NCI-H1092 (cell line): ENCODE data around the gene BPIFB3.
"Not testable (repeated sequence)": the region's sequence is repeated elsewhere in the genome, so short reads cannot be mapped to it uniquely, and the experiment has no call there.

Source experiments
- DNase-seq: peaks from one replicate; lab custom pipeline; 2025; lab: John Stamatoyannopoulos, UW

BPIFB3 gene

GRCh38 chr20:33030569-33030968 is 23.1 kb upstream of the BPIFB3 start:
- no peak for DNase-seq

- no peak for DNase-seq
Observed at GRCh38 chr20:33031531-33031930, 22.2 kb upstream of the BPIFB3 start, which contains the start of gene BPIFB6. Gene BPIFB6 (plus strand): TSS chr20:33031648. CDS start chr20:33031648, 0 bp downstream.

DNA sequence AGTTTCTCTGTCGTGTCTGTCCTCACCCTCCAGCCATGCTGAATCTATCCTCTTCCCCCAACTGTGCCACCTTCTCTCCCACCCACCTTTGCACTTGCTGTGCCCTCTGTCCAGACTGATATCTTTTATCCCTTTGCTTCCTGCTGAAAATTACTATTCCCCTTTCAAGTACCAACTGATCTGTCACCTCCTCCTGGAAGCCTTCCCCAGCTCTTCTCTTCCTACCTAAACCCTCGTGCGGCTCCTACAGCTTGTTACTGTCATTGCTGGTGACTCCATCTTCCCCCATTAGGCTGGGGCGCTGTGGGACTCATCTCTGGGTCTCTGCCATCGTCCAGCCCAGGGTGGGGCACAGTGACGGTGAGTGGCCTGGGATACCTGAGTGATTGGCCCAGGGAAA is 21.1 kb upstream of the BPIFB3 start:
- DNase-seq = no peak

- no peak for DNase-seq
Observed at GRCh38 chr20:33033381-33033780, 20.3 kb upstream of the BPIFB3 start.

DNA sequence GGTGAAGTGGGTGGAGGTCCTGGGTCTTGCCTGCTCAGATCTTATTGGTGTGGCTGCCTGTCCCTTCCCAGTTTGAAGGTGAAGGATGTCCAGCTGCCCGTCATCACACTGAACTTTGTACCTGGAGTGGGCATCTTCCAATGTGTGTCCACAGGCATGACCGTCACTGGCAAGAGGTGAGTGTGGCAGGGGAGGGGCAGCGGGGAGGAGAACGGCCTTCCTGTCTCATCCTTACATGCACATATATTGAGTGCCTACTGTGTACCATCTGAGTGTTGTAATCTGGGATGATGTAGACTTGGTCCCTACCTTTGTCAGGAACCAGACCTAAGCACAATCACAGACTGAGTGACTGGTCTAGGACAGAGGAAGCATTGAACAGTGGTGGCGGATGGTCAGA is 19.6 kb upstream of the BPIFB3 start:
- DNase-seq = no peak

- DNase-seq = no peak
Observed at GRCh38 chr20:33034901-33035492, 18.7 kb upstream of the BPIFB3 start.

DNA sequence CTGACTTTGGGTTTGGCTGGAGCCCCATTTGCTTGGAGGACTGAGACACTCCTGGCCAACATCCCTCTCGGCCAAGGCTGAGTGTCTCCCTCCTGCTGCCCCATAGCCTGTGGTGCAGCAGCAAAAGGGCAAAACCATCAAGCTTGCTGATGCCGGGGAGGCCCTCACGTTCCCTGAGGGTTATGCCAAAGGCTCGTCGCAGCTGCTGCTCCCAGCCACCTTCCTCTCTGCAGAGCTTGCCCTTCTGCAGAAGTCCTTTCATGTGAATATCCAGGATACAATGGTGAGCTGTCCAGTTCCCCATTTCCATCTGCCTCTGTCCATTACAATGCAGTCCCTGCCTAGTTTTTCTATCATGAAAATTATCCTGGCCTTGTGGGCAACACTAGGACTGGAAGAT is 16.2 kb upstream of the BPIFB3 start:
- no peak for DNase-seq

DNA sequence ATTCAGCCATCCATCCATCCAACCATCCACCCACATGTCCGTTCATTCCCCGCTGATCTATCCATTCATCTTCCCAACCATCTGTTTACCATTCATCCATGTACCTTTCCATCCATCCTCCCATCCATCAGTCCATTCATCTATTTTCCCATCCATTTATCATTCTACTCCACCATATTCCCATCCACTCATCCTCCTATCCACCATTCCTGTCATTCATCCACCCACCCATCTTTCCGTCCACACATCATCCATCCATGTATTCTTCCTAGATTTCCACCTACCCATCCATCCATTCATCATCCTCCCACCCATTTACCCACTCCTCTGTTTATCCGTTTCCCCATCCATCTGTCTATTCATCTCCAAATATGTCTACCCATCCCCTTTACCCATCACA is 15.5 kb upstream of the BPIFB3 start:
- no peak for DNase-seq

DNA sequence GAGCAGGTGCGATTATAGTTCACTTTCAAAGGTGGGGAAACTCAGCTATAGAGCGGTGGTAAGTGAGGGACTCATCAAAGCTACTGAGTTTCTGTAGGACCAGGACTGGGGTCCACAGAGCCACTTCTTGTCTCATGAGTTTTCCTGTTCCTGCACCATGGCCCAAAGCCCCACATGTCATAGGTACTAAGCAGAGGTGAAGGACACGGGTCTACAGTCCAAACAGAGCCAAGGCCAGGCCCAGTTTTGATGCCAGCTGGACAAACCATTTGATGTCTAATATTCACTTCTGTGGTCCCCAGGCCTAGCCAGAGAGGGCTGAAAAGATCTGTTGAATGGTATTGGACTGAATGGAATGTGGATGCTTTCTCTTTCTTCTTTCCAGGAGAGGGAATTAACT is 11.3 kb upstream of the BPIFB3 start:
- no peak for DNase-seq

GRCh38 chr20:33042983-33043730 is 10.5 kb upstream of the BPIFB3 start:
- no peak for DNase-seq

GRCh38 chr20:33043731-33044181 is 9.9 kb upstream of the BPIFB3 start:
- DNase-seq = no peak

DNA sequence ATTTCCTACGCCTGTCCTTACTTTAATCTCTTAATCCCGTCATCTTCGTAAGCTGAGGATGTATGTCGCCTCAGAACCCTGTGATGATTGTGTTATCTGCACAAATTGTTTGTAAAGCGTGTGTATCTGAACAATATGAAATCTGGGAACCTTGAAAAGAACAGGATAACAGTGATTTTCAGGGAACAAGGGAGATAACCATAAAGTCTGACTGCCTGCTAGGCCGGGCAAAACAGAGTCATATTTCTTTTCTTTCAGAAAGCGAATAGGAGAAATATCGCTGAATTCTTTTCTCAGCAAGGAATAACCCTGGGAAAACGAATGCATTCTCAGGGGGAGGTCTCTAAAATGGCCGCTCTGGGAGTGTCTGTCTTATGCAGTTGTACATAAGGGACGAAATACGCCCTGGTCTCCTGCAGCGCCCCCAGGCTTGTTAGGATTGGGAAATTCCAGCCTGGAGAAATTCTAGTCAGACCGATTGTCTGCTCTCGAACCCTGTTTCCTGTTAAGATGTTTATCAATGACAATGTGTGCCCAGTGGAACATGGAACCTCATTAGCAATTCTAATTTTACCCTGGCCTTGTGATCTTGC is 8.5 kb upstream of the BPIFB3 start:
- not testable (repeated sequence) for DNase-seq

DNA sequence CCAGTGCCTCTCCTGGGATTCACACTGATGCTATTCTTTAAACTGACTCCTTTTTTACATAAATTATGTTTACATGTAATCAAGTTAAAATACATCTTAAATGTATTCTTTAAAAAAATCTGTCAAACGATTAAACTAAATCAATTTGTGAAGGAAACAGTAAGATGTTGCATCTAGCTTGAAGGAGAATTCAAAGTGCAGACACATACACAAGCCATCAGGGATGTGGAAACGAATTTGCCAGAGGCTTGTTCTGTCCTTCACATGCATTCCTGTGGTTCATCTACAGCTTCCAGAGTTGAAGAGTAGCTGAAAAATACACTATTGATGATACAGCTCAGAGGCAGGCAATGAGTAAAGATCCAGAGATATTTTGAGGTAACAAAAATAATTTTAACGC is 7.3 kb upstream of the BPIFB3 start:
- DNase-seq = no peak

- no peak for DNase-seq
Observed at GRCh38 chr20:33051333-33051732, 2.4 kb upstream of the BPIFB3 start.

GRCh38 chr20:33054381-33054780 is 678 bp downstream of the BPIFB3 start:
- DNase-seq = no peak

GRCh38 chr20:33054791-33055190 is 1.1 kb downstream of the BPIFB3 start:
- DNase-seq = no peak

- no peak for DNase-seq
Observed at GRCh38 chr20:33059136-33059535, 5.4 kb downstream of the BPIFB3 start.

DNA sequence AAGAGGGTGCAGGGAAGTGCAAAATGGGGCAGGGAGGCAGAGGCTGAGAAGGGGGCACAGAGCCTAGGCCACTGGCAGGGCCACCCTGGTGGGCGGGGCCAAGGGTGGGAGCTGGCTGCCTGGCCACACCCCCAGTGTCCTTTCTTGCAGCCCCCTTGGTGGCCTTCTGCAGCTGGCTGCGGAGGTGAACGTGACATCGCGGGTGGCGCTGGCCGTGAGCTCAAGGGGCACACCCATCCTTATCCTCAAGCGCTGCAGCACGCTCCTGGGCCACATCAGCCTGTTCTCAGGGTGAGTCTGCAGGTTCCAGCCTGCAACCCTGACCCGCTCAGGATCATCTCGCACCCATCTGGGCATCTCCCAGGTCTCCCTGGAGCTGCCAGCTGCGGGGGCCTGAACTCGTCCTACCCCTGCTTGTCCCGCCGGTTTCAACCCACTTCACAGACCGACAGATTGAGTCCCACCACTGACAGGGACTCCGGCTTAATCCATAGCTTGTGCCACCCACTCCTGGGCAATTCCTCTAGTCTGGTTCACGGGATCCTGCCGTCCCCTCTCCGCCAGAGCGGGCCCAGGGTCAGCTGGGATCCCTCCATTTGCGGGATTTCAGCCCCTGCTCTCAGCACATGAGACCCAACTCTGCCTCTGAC is 6.2 kb downstream of the BPIFB3 start:
- DNase-seq = no peak

DNA sequence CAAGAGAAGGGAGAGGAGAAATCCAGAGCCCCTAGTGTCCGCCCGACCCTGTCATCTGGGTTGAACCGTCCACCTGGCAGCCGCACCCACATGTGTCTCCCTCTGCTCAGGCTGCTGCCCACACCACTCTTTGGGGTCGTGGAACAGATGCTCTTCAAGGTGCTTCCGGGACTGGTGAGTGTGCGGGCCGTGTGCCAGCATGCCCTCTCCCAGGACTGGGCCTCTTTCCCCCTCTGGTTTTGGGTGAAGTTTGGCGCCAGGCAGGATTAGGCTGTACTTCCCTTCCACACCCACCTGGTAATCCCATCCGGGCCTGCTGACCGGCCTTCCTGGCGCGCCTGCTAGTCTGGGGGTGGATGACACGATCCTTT is 7.9 kb downstream of the BPIFB3 start:
- DNase-seq = no peak

DNA sequence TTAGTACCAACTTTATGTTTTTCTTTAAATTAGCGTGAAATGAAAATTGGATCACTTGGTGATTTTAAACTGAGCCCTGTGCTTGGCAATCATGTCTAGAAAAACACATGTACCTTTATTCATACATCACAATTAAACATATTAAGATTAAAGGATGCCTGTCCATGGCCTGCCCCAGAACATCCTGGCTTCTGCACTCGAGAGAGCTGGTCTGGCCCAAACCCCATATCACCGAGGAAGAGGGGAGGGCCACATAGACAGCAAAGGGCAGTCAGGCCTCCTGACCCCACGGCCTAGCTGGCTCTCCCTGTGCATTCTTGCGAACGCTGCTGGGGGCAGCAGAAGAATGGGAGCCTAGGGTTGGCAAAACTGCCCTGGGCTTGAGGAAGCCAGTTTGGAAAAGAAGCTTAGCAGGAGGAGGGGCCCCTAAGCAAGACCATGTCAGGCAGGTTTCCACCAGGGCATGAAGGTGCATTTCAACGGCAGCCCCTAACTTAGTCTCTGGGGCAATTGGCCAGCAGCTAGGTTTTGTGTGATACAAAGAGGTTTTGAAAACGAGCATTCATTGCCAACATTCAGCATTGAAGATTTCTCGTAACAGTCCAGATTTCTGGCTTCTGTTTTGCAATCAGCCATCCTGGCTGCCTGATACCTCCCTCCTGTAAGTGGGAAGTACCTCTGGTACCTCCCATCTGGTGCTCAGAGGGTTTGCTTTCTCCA is 8.6 kb downstream of the BPIFB3 start:
- no peak for DNase-seq

DNA sequence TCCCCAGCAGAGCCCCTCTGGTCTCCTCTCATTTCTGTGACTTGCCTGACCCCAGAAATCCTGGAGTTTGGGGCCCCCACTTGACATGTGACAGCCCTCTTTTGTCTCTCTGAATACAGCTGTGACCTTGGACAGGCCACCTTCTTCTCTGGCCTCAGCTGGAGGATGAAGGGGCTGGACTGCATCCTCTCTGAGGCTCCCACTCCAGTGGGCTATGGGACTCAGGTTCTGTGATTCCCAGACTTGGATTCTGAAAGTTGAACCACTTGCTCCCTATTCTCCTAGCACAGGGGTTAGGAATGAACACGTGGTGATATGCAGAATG is 9.1 kb downstream of the BPIFB3 start:
- DNase-seq = no peak

DNA sequence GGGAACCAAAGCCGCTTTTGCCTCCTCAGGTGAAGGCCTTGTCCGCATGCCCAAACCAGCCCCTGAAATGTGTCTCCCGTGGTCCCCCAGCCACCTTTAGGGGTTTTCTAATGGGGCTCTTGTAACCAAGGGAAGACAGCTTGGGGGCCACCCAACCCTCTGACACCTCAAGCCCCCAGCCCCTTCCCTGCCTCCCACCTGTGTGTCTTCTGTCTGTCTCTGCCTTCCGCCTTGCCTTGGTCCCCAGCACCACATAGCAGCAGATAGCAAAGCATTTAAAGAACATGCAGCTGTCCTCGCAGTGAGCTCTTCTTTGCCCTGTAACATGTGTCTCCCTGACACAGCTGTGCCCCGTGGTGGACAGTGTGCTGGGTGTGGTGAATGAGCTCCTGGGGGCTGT is 9.6 kb downstream of the BPIFB3 start:
- no peak for DNase-seq
